Kidney (tissue), 14 donors: ENCODE data around the gene CIITA. TPM values are rescaled to one million over a fixed set of nuclear protein-coding genes. Genes with fewer than 3 reads are reported as not detected.

Source experiments
- DNase-seq, 5 donors: peaks; one replicate each; pipeline ENCODE4 v3.0.0-alpha.2; 2013 to 2020
- FAIRE-seq: peaks from 2 replicates; lab custom pipeline; 2012; peaks lifted over from hg19 to GRCh38; lab: Jason Lieb, UNC
- H3K27ac ChIP-seq, 2 donors: one replicate each; pipeline ENCODE4 v1.7.0; 2013; ENCODE audit warnings: low read depth in 2 of 2, low read length in 2 of 2, inconsistent platforms in 1 of 2
- H3K27me3 ChIP-seq: one replicate; pipeline ENCODE4 v1.7.1; 2013; ENCODE audit warnings: low read length, inconsistent platforms; ENCODE audit not compliant: control insufficient read depth, insufficient read depth
- H3K36me3 ChIP-seq, 3 donors: one replicate each; pipeline versions ENCODE4 v1.7.0 to v1.7.1; 2013; ENCODE audit warnings: low read length in 3 of 3, control low read depth in 1 of 3, inconsistent platforms in 1 of 3; ENCODE audit not compliant: insufficient read depth in 3 of 3, control insufficient read depth in 2 of 3
- H3K4me1 ChIP-seq, 3 donors: one replicate each; pipeline versions ENCODE4 v1.7.0 to v1.7.1; 2013; ENCODE audit warnings: low read length in 3 of 3, inconsistent platforms in 1 of 3, low read depth in 1 of 3; ENCODE audit not compliant: control insufficient read depth in 2 of 3, insufficient read depth in 2 of 3
- H3K4me3 ChIP-seq, 3 donors: one replicate each; pipeline versions ENCODE4 v1.7.0 to v1.8.1; 2013; ENCODE audit warnings: low read length in 3 of 3, control low read depth in 1 of 3, inconsistent platforms in 1 of 3
- H3K9ac ChIP-seq, 3 donors: one replicate each; pipeline versions ENCODE4 v1.7.0 to v1.7.1; 2013; ENCODE audit warnings: low read length in 3 of 3, control low read depth in 1 of 3, inconsistent platforms in 1 of 3
- H3K9me3 ChIP-seq, 3 donors: one replicate each; pipeline versions ENCODE4 v1.7.0 to v1.7.1; 2013; ENCODE audit warnings: low read length in 3 of 3, control low read depth in 1 of 3, inconsistent platforms in 1 of 3; ENCODE audit not compliant: control insufficient read depth in 2 of 3, insufficient read depth in 1 of 3
- CTCF ChIP-seq: IDR thresholded peaks from 3 replicates; pipeline ENCODE4 v1.5.1; 2012; ENCODE audit warnings: mild to moderate bottlenecking, moderate library complexity, borderline replicate concordance; ENCODE audit not compliant: insufficient read depth; ENCODE audit errors: extremely low read depth
- intact Hi-C: fragments of 100-400 bp; cut with DNase I; formaldehyde crosslinking; loops from one replicate; pipeline ENCODE4 v1.11.1; 2022
- polyA plus RNA-seq: library from polyadenylated mRNA; stranded (reverse); fragments of 350-450 nt; fragmentation: Illumina TruSeq; extraction: RNeasy Lipid Tissue Mini Kit (QIAGEN cat#74804); gene quantifications from one replicate; pipeline ENCODE4 v1.2.3, GENCODE V29; 2014; ENCODE audit warnings: low read depth, low replicate concordance; ENCODE audit not compliant: insufficient read depth
- total RNA-seq: library from RNA; stranded (reverse); fragmentation: NEBNext Ultra II Directional; extraction: Animal tissue kit (Norgen Biotek cat#: 25700); gene quantifications from one replicate; pipeline ENCODE4 v1.2.1, GENCODE V29; 2021
- donor health status: control.
- donor health status: control.
- donor health status: control.
- donor health status: control.
- donor health status: control.
- donor health status: DM: yes; HTN: yes; CAD: no.
- donor health status: Normal renal cell carcinoma (clear cell type).

Gene CIITA
- total and polyA plus RNA-seq, 2 donors from 2014 or later = 8.3 to 50.5 TPM

- TF ChIP-seq CTCF = no peak
- H3K27me3 ChIP-seq = peaks cover 2% of the 10 kb centered on the region
- peaks cover 3 to 12% (median 10%) of the 10 kb centered on the region in 3 donors for H3K4me1 ChIP-seq
- H3K9me3 ChIP-seq = no peaks in the 10 kb centered on the region
- no peak overlapping the region for H3K27ac ChIP-seq
- no peak overlapping the region for H3K9ac ChIP-seq
- no peaks in the 10 kb centered on the region for H3K36me3 ChIP-seq
- intact Hi-C loops = no loop called here
- DNase-seq (no peak), FAIRE-seq (no peak)
- no peak overlapping the region for H3K4me3 ChIP-seq
Measured at GRCh38 chr16:10916534-10916933, 39.5 kb downstream of the CIITA start.

GRCh38 chr16:10918294-10919002, 41.4 kb downstream of the CIITA start:
- DNase-seq (peak; percentile 95 to 96 (median 95)), FAIRE-seq (peak; percentile 62)
- Histone ChIP-seq H3K4me3 (peak overlapping the region in 1 of 3 donors; percentile 29), H3K27ac (peak overlapping the region; percentile 51 to 68), H3K27me3 (peaks cover 2% of the 10 kb centered on the region), H3K36me3 (no peaks in the 10 kb centered on the region), H3K9me3 (no peaks in the 10 kb centered on the region), H3K9ac (peak overlapping the region in 1 of 3 donors; percentile 37), H3K4me1 (peaks cover 3 to 24% (median 18%) of the 10 kb centered on the region in 3 donors)
- TF ChIP-seq CTCF = peak; percentile 98
- intact Hi-C loops = no loop called here

GRCh38 chr16:10919003-10919351, 42.0 kb downstream of the CIITA start:
- Histone ChIP-seq H3K9me3 (no peaks in the 10 kb centered on the region), H3K27ac (no peak overlapping the region), H3K36me3 (no peaks in the 10 kb centered on the region), H3K9ac (peak overlapping the region in 1 of 3 donors; percentile 37), H3K4me3 (no peak overlapping the region), H3K27me3 (peaks cover 2% of the 10 kb centered on the region), H3K4me1 (peaks cover 3 to 26% (median 18%) of the 10 kb centered on the region in 3 donors)
- DNase-seq = no peak
- no peak for TF ChIP-seq CTCF
- intact Hi-C loops = no loop called here
- FAIRE-seq = no peak
